ENCODE measurements around the gene FHOD1.

Gene FHOD1

GRCh38 chr16:67277294-67277998, 30.2 kb upstream of the FHOD1 start:
- peak; percentile 45 for ATAC-seq
- peak; percentile 59 for DNase-seq

DNA sequence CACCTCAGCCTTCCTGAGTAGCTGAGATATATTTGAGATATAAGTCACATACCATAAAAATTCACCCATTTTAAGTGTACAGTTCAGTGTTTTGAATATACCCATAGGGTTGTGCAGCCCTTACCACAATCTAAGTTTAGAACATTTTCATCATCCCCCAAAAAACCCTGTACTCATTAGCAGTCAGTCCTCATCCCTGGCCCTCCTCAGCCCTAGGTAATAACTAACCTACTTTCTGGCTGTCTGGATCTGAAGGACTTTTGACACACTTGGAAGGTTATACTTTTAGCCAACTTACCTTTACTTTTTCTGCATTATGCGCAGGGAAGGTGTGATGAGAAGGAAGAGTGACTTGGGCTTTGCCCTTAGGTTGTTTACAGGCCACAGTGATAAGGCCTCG, 28.0 kb upstream of the FHOD1 start:
- ATAC-seq = no peak
- DNase-seq = no peak

DNA sequence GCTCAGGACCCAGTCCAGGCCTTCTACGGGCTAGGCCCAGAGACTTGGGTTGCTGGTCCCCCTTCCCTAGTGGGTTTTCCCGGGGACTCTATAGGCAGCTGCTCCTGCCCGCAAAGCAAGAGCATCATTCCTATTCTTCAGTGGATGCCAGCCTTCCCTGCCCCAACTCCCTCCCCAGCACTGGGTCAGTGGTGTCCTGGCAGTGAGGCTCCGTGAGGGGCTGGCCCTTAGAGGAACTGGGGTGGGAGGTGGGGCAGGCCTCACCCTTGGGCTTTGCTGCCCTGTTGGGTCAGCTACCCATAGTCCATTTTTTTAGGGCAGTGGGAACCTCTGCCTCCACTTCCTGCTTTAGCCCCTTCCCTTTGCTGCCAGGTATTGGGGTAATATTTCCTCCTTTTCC, 24.2 kb upstream of the FHOD1 start:
- DNase-seq (no peak), ATAC-seq (no peak)

GRCh38 chr16:67270931-67271338, 23.7 kb upstream of the FHOD1 start:
- no peak for DNase-seq
- ATAC-seq = no peak

GRCh38 chr16:67269766-67270165, 22.5 kb upstream of the FHOD1 start:
- DNase-seq = no peak
- ATAC-seq = no peak

- DNase-seq = no peak
- ATAC-seq = no peak
These were observed 20.9 kb upstream of the FHOD1 start for GRCh38 chr16:67268136-67268579.

GRCh38 chr16:67265834-67266233, 18.6 kb upstream of the FHOD1 start:
- DNase-seq (no peak), ATAC-seq (no peak)

DNA sequence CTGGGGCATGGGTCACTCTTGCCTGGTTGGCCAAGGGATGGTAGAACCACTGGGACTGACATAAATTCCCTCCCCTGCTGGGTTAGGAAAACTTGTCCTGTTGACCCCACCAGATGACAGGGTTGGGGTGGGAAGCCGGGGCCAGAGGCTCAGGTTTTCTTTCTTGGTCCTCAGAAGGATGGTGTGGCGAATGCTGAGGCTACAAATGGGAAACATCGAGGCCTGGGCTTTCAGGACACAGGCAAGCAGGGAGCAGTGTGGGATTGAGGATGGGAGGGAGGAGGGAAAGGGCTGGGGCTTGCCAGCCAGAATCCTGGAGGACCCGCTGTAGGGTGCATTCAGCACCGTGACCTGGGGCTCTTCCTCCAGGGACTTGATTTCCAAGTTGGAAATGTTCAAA, 17.6 kb upstream of the FHOD1 start:
- DNase-seq = no peak
- no peak for ATAC-seq

- peak; percentile 44 for ATAC-seq
- no peak for DNase-seq
These were observed 17.0 kb upstream of the FHOD1 start for GRCh38 chr16:67264277-67264676.

DNA sequence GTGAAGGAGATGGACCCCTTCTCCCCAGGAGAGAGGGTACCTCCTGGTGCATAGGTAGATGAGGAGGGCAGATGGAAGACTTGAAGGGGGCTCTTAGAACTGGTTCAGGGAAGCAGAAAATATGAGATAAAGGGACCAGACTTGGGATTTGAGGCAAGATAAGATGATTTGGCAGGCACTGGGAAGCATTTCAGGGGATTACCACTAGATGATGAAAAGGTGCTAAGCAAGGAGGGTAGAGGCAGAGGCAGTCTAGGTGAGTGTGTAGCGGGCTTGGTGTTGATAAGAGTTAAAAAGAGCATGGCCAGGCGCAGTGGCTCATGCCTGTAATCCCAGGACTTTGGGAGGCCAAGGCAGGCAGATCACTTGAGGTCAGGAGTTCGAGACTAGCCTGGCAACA, 15.9 kb upstream of the FHOD1 start:
- no peak for ATAC-seq
- no peak for DNase-seq

GRCh38 chr16:67260426-67261063, 13.3 kb upstream of the FHOD1 start:
- ATAC-seq (no peak), DNase-seq (no peak)

- DNase-seq = no peak
- ATAC-seq = no peak
These were observed 12.4 kb upstream of the FHOD1 start for GRCh38 chr16:67259705-67260104.

DNA sequence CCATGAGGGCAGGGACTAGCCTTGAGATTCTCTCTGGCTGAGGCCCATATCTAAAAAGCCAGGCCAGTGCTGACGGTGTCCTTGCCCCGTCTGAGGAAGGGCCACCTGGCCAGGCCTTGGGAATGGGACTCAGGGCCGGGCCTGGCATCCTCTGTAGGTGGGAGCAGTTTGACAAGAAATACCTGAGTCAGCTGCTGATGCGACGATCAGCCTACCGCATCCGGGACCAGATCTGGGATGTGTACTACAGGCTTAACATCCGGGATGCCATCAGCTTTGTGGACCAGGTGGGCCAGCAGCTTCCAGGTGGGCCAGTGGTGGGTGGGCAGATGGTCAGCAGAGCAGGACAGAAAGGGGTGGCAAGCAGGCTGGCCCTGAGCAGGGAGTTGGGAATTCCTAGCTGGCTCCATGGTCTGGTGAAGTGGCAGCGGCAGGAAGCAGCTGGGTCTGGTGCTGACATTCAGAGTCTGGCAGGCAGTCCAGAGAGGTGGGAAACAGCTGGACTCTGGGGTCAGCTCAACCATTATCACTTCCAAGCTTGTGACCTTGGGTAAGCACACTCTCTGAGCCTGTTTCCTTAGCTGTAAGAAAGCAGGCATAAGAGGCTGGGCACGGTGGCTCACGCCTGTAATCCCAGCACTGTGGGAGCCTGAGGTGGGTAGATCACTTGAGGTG, 11.0 kb upstream of the FHOD1 start:
- DNase-seq (no peak), ATAC-seq (no peak)

GRCh38 chr16:67257486-67258160, 10.3 kb upstream of the FHOD1 start:
- DNase-seq = no peak
- no peak for ATAC-seq

- no peak for DNase-seq
- no peak for ATAC-seq
These were observed 9.5 kb upstream of the FHOD1 start for GRCh38 chr16:67256701-67257230.

- ATAC-seq (no peak), DNase-seq (no peak)
These were observed 8.4 kb upstream of the FHOD1 start for GRCh38 chr16:67255553-67256221.

DNA sequence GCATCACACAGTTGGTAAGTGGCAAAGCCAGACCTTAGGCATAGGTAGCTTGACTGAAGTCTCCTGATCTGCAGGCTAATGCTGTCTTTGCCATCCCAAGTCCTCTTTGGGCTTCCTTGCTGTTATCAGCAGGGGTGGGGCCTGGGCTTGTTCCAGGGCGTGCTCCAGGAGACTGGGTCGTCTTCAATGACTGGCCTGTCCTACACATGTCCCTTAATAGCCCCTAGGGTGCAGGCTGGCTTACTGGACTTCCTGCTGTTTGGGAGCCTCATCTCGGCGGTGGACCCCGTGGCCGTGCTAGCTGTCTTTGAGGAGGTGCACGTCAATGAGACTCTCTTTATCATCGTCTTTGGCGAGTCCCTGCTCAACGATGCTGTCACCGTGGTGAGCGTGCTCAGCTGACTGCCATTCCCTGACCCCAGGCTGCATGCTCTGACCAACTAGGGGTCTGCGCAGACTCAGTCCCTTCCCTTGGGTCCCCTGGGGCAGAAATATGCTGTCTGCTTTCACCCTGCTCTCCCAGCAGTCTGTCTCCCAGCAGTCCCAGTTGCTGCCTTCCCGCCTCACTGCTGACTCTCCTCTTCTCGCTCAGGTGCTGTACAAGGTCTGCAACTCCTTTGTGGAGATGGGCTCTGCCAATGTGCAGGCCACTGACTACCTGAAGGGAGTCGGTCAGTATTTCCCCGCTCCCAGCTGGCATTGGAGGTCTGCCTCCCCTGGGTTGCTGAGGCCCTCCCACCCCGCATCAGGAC, 7.7 kb upstream of the FHOD1 start:
- no peak for ATAC-seq
- DNase-seq = no peak

- no peak for ATAC-seq
- no peak for DNase-seq
These were observed 5.6 kb upstream of the FHOD1 start for GRCh38 chr16:67252609-67253497.

GRCh38 chr16:67250045-67250327, 2.7 kb upstream of the FHOD1 start:
- DNase-seq (no peak), ATAC-seq (no peak)
